Measurements from ENCODE around the gene KCTD21. TPM values are rescaled to one million over a fixed set of nuclear protein-coding genes. Genes with fewer than 3 reads are reported as not detected.
A peak's percentile ranks its signal among the peaks of the same experiment; 100 is the strongest.
"Not testable (repeated sequence)": the region's sequence is repeated elsewhere in the genome, so short reads cannot be mapped to it uniquely, and the experiment has no call there.

KCTD21 gene
- total RNA-seq, result 1 to 10 TPM; 7.1 to 8.6 TPM

DNA sequence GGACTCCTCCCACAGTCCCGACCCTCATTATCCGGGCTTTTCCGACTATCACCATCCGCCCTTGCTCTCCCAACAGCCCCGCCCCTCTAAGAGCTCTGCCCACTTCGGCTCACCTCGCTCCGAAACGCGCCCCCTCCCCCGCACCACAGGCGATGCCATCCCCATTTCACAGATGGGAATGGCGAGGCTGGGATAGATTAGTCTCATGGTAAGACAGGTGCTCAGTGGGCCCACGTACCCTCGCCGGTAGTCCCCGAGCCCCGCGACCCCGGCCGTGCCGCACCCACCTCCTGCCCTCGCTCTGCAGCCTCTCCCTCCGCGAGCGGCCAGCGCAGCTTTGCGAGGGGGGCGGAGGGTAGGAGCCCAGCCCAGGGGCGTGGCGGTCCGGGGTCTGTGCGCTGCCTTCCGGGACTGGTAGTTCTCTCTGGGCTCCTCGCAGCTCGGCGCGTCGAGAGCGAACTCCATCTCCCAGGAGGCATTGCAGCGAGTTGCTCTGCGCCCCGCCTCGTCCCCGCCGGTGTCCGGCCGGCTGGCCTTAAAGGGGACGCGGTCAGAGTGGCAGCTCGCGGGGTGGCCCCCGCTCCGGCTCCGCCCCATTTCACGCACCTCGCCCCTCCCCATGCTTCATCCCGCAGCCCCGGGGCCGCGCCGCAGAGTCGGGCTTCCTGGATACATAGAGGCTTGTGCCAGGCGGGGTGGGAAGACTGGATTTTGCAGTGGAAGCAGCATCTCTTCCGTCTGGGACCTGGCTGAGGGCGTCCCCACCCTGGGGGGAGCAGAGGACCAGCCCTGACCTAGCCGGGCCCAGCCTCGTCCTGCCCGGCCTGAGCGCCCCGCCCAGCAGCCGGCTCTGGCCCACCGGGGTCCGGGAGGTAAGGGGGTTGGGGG, at the start of gene KCTD21, which contains the start of gene USP35:
Gene KCTD21 (minus strand): TSS at position 341 of the 888 bp plus-strand sequence. CDS start 14,072 bp downstream, outside the sequence.
Gene USP35 (plus strand): TSS at position 634 of the 888 bp plus-strand sequence. CDS start 7,327 bp downstream, outside the sequence.
- ATAC-seq (ENCODE audit: low read depth) (peak; percentile 93), DNase-seq (peak; percentile 92)
- H3K27me3 Mint-ChIP-seq, result no peaks in the 10 kb centered on the region
- peaks cover 10% of the 10 kb centered on the region for H3K36me3 Mint-ChIP-seq
- POLR2A ChIA-PET, result interaction anchor here (0.6 to 3.9 kb wide), 9 partner anchors 13 to 541 kb away, joined by 3 to 43 read pairs (median 4); partner anchors contain the start of genes ALG8 and INTS4
- peak within 1 kb of the TSS; percentile 100 for H3K4me3 Mint-ChIP-seq
- peak within 1 kb of the TSS; percentile 94 for H3K27ac Mint-ChIP-seq
- H3K9me3 Mint-ChIP-seq, result no peaks in the 10 kb centered on the region
- H3K4me1 Mint-ChIP-seq, result peaks cover 41% of the 10 kb centered on the region

- H3K9me3 Mint-ChIP-seq, result peaks cover 25% of the 10 kb centered on the region
- H3K4me1 Mint-ChIP-seq, result no peaks in the 10 kb centered on the region
- H3K27me3 Mint-ChIP-seq, result no peaks in the 10 kb centered on the region
- H3K4me3 Mint-ChIP-seq, result no peak overlapping the region
- POLR2A ChIA-PET, result interaction anchor here (0.7 kb wide), 1 partner anchor 1215 kb away, joined by 5 read pairs; no protein-coding TSS in a partner anchor
- peaks cover 29% of the 10 kb centered on the region for H3K36me3 Mint-ChIP-seq
- ATAC-seq (ENCODE audit: low read depth) (no peak), DNase-seq (no peak)
- H3K27ac Mint-ChIP-seq, result no peak overlapping the region
Observed at GRCh38 chr11:78237293-78238046, 49.0 kb upstream of the KCTD21 start.

- Mint-ChIP-seq H3K27ac (no peak overlapping the region), H3K4me1 (peaks cover 7% of the 10 kb centered on the region), H3K4me3 (no peak overlapping the region), H3K36me3 (peaks cover 24% of the 10 kb centered on the region), H3K9me3 (peaks cover 6% of the 10 kb centered on the region), H3K27me3 (no peaks in the 10 kb centered on the region)
- POLR2A ChIA-PET, result no interaction called here
- DNase-seq (no peak), ATAC-seq (ENCODE audit: low read depth) (no peak)
Observed at GRCh38 chr11:78234006-78234405, 45.6 kb upstream of the KCTD21 start.

- H3K9me3 Mint-ChIP-seq; ATAC-seq (ENCODE audit: low read depth); POLR2A ChIA-PET; H3K4me3 Mint-ChIP-seq; H3K27me3 Mint-ChIP-seq; H3K27ac Mint-ChIP-seq; DNase-seq: not testable (repeated sequence)
- Mint-ChIP-seq H3K4me1 (peaks cover 12% of the 10 kb centered on the region), H3K36me3 (peaks cover 19% of the 10 kb centered on the region)
Observed at GRCh38 chr11:78233046-78233445, 44.6 kb upstream of the KCTD21 start.

DNA sequence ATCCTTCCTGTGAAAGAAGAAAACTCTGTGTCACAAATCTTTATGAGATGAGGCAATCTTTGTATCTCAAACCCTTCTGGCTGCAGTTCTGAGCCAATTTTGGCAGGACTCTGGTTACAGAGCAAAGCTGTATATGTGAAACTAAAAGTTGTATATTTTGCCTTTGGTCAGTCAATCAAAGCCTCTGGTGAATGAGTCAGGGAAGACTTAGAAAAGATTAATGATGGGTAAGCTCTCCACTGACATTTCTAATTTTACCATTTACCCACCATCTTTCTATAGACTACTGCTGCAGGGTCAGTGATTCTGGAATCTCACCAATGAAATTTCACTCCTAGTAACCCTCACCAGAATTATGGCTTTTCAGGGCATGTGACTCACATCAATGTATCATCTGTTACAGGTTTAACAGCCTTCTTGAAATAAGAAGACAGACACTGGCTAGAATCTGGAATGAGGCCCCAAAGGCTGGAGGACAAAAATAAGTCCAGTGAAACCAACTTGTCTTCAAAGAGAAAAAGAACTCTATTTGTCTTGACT, 43.6 kb upstream of the KCTD21 start:
- POLR2A ChIA-PET, result no interaction called here
- Mint-ChIP-seq H3K4me3 (no peak overlapping the region), H3K27me3 (no peaks in the 10 kb centered on the region), H3K4me1 (peaks cover 17% of the 10 kb centered on the region), H3K27ac (no peak overlapping the region), H3K9me3 (peaks cover 2% of the 10 kb centered on the region), H3K36me3 (peaks cover 12% of the 10 kb centered on the region)
- DNase-seq (no peak), ATAC-seq (ENCODE audit: low read depth) (no peak)

DNA sequence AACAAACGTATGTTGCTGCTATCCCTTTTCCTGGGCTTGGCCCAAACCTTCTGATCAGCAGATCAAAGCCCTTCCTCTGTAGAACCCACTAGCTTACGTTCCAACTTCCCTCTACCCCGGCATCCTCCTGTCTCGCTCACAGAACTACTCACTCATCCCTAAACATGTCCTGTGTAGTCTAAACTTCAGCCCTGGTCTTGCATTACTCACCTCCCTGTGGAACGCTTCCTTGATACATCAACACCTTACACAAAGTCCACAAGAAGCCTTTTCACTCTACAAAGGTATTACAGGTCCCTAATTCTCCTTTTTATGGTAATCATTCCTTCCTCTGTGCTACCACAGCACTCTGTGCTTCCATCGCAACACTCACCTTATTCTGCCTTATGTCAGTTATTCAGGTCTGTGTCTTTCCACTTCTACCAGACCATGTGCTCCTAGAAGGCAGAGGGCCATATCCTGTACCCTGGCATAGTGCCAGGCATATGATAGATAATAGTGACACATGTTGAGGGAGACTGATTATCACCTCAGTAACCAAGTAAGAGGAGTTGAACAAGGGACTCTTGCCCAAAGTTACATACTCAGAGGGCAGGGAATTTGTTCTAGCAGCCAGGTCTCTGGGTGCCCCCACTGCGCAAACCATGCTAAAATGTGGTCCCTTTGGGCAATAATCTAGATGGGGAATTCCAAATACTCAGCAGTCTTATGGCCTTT, 41.9 kb upstream of the KCTD21 start:
- Mint-ChIP-seq H3K27ac (no peak overlapping the region), H3K4me1 (peaks cover 22% of the 10 kb centered on the region), H3K36me3 (peaks cover 2% of the 10 kb centered on the region), H3K27me3 (no peaks in the 10 kb centered on the region), H3K9me3 (no peaks in the 10 kb centered on the region), H3K4me3 (no peak overlapping the region)
- DNase-seq (no peak), ATAC-seq (ENCODE audit: low read depth) (no peak)
- POLR2A ChIA-PET, result no interaction called here

GRCh38 chr11:78229106-78229505, 40.7 kb upstream of the KCTD21 start:
- no peak overlapping the region for H3K27ac Mint-ChIP-seq
- no peak for DNase-seq
- POLR2A ChIA-PET, result no interaction called here
- ATAC-seq (ENCODE audit: low read depth), result no peak
- H3K4me3 Mint-ChIP-seq, result no peak overlapping the region
- no peaks in the 10 kb centered on the region for H3K27me3 Mint-ChIP-seq
- peaks cover 8% of the 10 kb centered on the region for H3K36me3 Mint-ChIP-seq
- H3K9me3 Mint-ChIP-seq, result no peaks in the 10 kb centered on the region
- peaks cover 26% of the 10 kb centered on the region for H3K4me1 Mint-ChIP-seq

GRCh38 chr11:78228467-78228866, 40.0 kb upstream of the KCTD21 start:
- POLR2A ChIA-PET, result interaction anchor here (1.0 to 1.2 kb wide), 6 partner anchors 63 to 346 kb away, joined by 3 to 6 read pairs (median 4); partner anchors contain the start of genes GAB2 and NARS2
- no peaks in the 10 kb centered on the region for H3K27me3 Mint-ChIP-seq
- H3K4me1 Mint-ChIP-seq, result peaks cover 28% of the 10 kb centered on the region
- H3K4me3 Mint-ChIP-seq, result no peak overlapping the region
- peaks cover 10% of the 10 kb centered on the region for H3K36me3 Mint-ChIP-seq
- no peak overlapping the region for H3K27ac Mint-ChIP-seq
- DNase-seq (no peak), ATAC-seq (ENCODE audit: low read depth) (peak; percentile 73)
- no peaks in the 10 kb centered on the region for H3K9me3 Mint-ChIP-seq

GRCh38 chr11:78227921-78228320, 39.5 kb upstream of the KCTD21 start:
- Mint-ChIP-seq H3K4me1 (peaks cover 33% of the 10 kb centered on the region), H3K4me3 (no peak overlapping the region), H3K36me3 (peaks cover 11% of the 10 kb centered on the region), H3K27ac (no peak overlapping the region), H3K9me3 (no peaks in the 10 kb centered on the region), H3K27me3 (no peaks in the 10 kb centered on the region)
- ATAC-seq (ENCODE audit: low read depth), result no peak
- POLR2A ChIA-PET, result interaction anchor here (1.0 to 1.2 kb wide), 6 partner anchors 64 to 346 kb away, joined by 3 to 6 read pairs (median 4); partner anchors contain the start of genes GAB2 and NARS2
- DNase-seq, result no peak

DNA sequence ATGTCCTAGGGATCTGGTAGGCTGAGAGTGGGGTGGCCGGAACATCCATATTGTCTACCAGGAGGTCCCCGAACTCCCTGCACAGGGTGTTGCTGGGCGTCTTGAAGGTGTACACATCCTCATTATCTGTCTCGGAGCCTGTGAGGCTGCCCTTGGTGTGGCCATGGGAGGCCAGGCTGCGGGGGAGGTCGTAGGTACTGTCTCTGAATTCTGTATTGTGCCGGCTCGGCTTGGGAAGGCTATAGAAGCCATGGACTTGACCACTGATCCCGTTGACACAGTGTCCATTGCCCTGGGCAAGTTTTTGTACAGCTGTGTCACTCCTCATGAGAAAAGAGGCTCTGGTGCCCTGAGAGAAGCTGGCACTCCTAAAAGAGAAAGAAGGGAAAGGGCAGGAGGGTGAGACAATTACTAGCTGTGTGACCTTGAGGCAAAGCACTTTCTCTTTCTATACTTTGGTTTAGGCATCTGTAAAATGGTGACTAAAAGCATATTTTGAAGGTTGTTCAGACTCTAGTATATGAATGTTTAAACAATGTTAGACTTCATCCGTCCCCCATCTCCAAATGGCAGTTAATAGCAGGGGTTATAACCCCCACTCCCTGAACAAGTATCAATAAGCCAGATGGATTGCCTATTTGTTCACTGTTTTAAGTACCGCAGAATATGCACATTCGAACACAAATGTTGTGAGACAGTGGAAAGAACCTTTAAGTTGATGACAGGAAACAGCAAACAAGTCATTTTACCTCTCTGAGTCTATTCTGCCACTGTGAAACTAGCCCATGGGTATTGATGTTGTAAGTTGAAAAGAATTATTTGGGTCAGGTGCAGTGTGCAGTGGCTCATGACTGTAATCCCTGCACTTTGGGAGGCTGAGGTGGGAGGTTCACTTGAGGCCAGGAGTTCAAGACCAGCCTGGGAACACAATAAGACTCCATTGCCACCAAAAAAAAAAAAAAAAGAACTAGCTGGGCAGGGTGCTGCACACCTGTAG, 38.6 kb upstream of the KCTD21 start:
- peaks cover 33% of the 10 kb centered on the region for H3K4me1 Mint-ChIP-seq
- H3K27me3 Mint-ChIP-seq, result no peaks in the 10 kb centered on the region
- H3K4me3 Mint-ChIP-seq, result no peak overlapping the region
- H3K9me3 Mint-ChIP-seq, result no peaks in the 10 kb centered on the region
- no peak for DNase-seq
- POLR2A ChIA-PET, result interaction anchor here (1.1 to 1.2 kb wide), 2 partner anchors 189 to 199 kb away, joined by 3 to 5 read pairs; no protein-coding TSS in a partner anchor
- H3K36me3 Mint-ChIP-seq, result peaks cover 11% of the 10 kb centered on the region
- H3K27ac Mint-ChIP-seq, result no peak overlapping the region
- no peak for ATAC-seq (ENCODE audit: low read depth)

DNA sequence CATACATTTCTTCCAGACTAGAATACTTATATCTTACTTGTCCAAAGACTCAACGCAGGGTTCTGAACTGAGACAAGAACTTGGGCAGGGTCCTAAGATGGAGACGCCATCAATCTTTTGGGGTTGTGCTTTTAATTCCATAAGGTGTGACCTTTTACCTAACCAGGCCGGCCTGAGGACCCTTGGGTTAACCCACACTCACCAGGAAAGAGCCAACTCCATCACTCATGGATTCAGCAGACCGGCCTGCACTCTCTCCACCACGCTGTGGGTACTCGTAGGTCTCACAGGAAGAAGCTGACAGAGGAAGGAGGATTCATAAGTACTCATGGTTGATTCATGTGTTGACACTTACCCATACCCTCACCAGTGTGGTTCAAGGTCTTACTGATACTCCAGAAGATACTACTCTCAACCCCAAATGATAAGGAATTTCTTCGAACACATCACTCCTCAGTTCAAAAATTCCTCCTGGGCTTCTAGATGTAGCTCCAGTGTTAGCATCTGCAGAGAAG, 36.5 kb upstream of the KCTD21 start:
- Mint-ChIP-seq H3K4me3 (no peak overlapping the region), H3K36me3 (peaks cover 20% of the 10 kb centered on the region), H3K9me3 (no peaks in the 10 kb centered on the region), H3K27me3 (no peaks in the 10 kb centered on the region), H3K4me1 (peaks cover 30% of the 10 kb centered on the region), H3K27ac (no peak overlapping the region)
- no peak for DNase-seq
- no peak for ATAC-seq (ENCODE audit: low read depth)
- POLR2A ChIA-PET, result no interaction called here
